DOHH2 (cell line): Measurements from ENCODE around the gene SLC22A14.

Experiments
- CTCF ChIP-seq: fragments of 200-600 bp; sonication (generic); IDR thresholded peaks from one replicate; pipeline ENCODE4 v1.5.1; 2014; ENCODE audit warnings: antibody characterized with exemption, mild to moderate bottlenecking, low read depth, low read length; ENCODE audit not compliant: poor library complexity, severe bottlenecking
- EZH2phosphoT487 ChIP-seq: fragments of 200-600 bp; sonication (generic); IDR thresholded peaks from 2 replicates; pipeline ENCODE4 v1.6.1; 2017; ENCODE audit warnings: borderline replicate concordance, mild to moderate bottlenecking, antibody characterized with exemption, low read length, moderate library complexity, mixed read lengths

GRCh38 chr3:38307599-38307998 lies 25.5 kb downstream of the SLC22A14 start:
- TF ChIP-seq CTCF (no peak), EZH2phosphoT487 (no peak)
